Measurements from ENCODE around the gene OR2D3.

The OR2D3 gene

GRCh38 chr11:6889835-6890234 is 31.0 kb upstream of the OR2D3 start:
- H3K79me1 ChIP-seq (ENCODE audit: low read depth, low read length): no peaks in the 10 kb centered on the region
- no peak for DNase-seq (ENCODE audit: low spot score)
- no peaks in the 10 kb centered on the region for H3K4me1 ChIP-seq (ENCODE audit: control insufficient read depth in 2 of 2, insufficient read depth in 1 of 2, low read depth in 1 of 2, low read length in 2 of 2)
- H3K9ac ChIP-seq (ENCODE audit: low read depth, low read length, poor library complexity): no peak overlapping the region
- H4K8ac ChIP-seq (ENCODE audit: low read depth, low read length): no peak overlapping the region
- H2AK5ac ChIP-seq (ENCODE audit: low read depth, low read length): no peak overlapping the region
- no peaks in the 10 kb centered on the region for H3K27me3 ChIP-seq (ENCODE audit: control insufficient read depth in 3 of 3, insufficient read depth in 3 of 3, low read depth in 1 of 3, low read length in 3 of 3)
- no peak overlapping the region for H3K23ac ChIP-seq (ENCODE audit: low read depth, low read length, poor library complexity)
- H3K4me2 ChIP-seq (ENCODE audit: insufficient read depth, low read length, poor library complexity, severe bottlenecking): no peak overlapping the region
- H3K18ac ChIP-seq (ENCODE audit: low read length): no peak overlapping the region
- no peak overlapping the region for H3K27ac ChIP-seq (replicated peaks; ENCODE audit: low read length)
- H2AFZ ChIP-seq (ENCODE audit: low read length): no peak overlapping the region
- no peak overlapping the region for H3K4ac ChIP-seq (ENCODE audit: low read length)
- H2BK5ac ChIP-seq (ENCODE audit: low read length): no peak overlapping the region
- H3K4me3 ChIP-seq (ENCODE audit: low read length in 2 of 2): no peak overlapping the region
- no peak overlapping the region for H4K91ac ChIP-seq (ENCODE audit: low read depth, low read length, poor library complexity)
- no peak overlapping the region for H2BK120ac ChIP-seq (ENCODE audit: low read depth, low read length)
- H3K9me3 ChIP-seq (replicated peaks in 1 of 2; ENCODE audit: control insufficient read depth in 2 of 2, insufficient read depth in 1 of 2, low read depth in 1 of 2, low read length in 2 of 2): no peaks in the 10 kb centered on the region
- no CpG with 5 or more reads among the region's 1 CpG for WGBS, 2 donors (ENCODE audit: extremely low coverage in 2 of 2, insufficient read length in 2 of 2, insufficient replicate concordance in 1 of 2)
- H3K36me3 ChIP-seq (replicated peaks in 1 of 2; ENCODE audit: control insufficient read depth in 2 of 2, insufficient read depth in 2 of 2, low read length in 2 of 2): no peaks in the 10 kb centered on the region
- no peak overlapping the region for H2BK12ac ChIP-seq (ENCODE audit: low read length)
- no peak overlapping the region for H2BK15ac ChIP-seq (ENCODE audit: low read length)
- no peak overlapping the region for H3K14ac ChIP-seq (ENCODE audit: low read length)

DNA sequence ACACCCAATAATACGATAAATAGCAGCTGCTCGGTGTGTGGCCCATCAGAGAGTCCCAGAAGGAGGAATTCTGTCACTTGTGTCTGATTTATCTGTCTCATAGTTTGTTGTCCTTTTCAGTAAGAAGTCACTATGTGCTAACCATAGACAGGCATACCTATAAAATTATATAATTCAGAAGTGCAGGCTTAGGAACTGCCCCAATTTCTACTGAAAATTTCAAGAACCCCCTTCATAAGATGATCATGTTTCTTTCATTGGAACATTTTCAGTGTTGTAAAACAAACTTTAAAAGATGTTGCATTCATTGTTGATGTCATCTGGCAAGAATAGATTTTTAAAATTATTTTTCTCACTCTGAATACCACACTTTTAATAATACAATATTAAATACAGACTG is 28.4 kb upstream of the OR2D3 start, which contains the start of gene OR2D2:
OR2D2 (minus strand) TSS at position 101 of the 400 bp plus-strand sequence; CDS start at position 101, 0 bp downstream.
- Histone ChIP-seq H3K4me1 (ENCODE audit: control insufficient read depth in 2 of 2, insufficient read depth in 1 of 2, low read depth in 1 of 2, low read length in 2 of 2) (no peaks in the 10 kb centered on the region), H3K9me3 (replicated peaks in 1 of 2; ENCODE audit: control insufficient read depth in 2 of 2, insufficient read depth in 1 of 2, low read depth in 1 of 2, low read length in 2 of 2) (no peaks in the 10 kb centered on the region), H2BK15ac (ENCODE audit: low read length) (no peak within 1 kb of the TSS), H3K9ac (ENCODE audit: low read depth, low read length, poor library complexity) (no peak within 1 kb of the TSS), H3K4me2 (ENCODE audit: insufficient read depth, low read length, poor library complexity, severe bottlenecking) (no peak within 1 kb of the TSS), H3K4ac (ENCODE audit: low read length) (no peak within 1 kb of the TSS), H2BK120ac (ENCODE audit: low read depth, low read length) (no peak within 1 kb of the TSS), H3K23ac (ENCODE audit: low read depth, low read length, poor library complexity) (no peak within 1 kb of the TSS), H2AK5ac (ENCODE audit: low read depth, low read length) (no peak within 1 kb of the TSS), H3K4me3 (ENCODE audit: low read length in 2 of 2) (no peak within 1 kb of the TSS), H3K27ac (replicated peaks; ENCODE audit: low read length) (no peak within 1 kb of the TSS), H4K91ac (ENCODE audit: low read depth, low read length, poor library complexity) (no peak within 1 kb of the TSS), H3K18ac (ENCODE audit: low read length) (no peak within 1 kb of the TSS), H3K36me3 (replicated peaks in 1 of 2; ENCODE audit: control insufficient read depth in 2 of 2, insufficient read depth in 2 of 2, low read length in 2 of 2) (no peaks in the 10 kb centered on the region), H2BK5ac (ENCODE audit: low read length) (no peak within 1 kb of the TSS), H3K14ac (ENCODE audit: low read length) (no peak within 1 kb of the TSS), H2BK12ac (ENCODE audit: low read length) (no peak within 1 kb of the TSS), H3K79me1 (ENCODE audit: low read depth, low read length) (no peaks in the 10 kb centered on the region), H3K27me3 (ENCODE audit: control insufficient read depth in 3 of 3, insufficient read depth in 3 of 3, low read depth in 1 of 3, low read length in 3 of 3) (no peaks in the 10 kb centered on the region), H4K8ac (ENCODE audit: low read depth, low read length) (no peak within 1 kb of the TSS), H2AFZ (ENCODE audit: low read length) (no peak within 1 kb of the TSS)
- WGBS, 2 donors (ENCODE audit: extremely low coverage in 2 of 2, insufficient read length in 2 of 2, insufficient replicate concordance in 1 of 2): no CpG with 5 or more reads among the region's 2 CpGs
- no peak for DNase-seq (ENCODE audit: low spot score)

- no peak for DNase-seq (ENCODE audit: low spot score)
- Histone ChIP-seq H3K9ac (ENCODE audit: low read depth, low read length, poor library complexity) (no peak overlapping the region), H3K4me3 (ENCODE audit: low read length in 2 of 2) (no peak overlapping the region), H3K27me3 (ENCODE audit: control insufficient read depth in 3 of 3, insufficient read depth in 3 of 3, low read depth in 1 of 3, low read length in 3 of 3) (no peaks in the 10 kb centered on the region), H4K8ac (ENCODE audit: low read depth, low read length) (no peak overlapping the region), H2BK12ac (ENCODE audit: low read length) (no peak overlapping the region), H2BK5ac (ENCODE audit: low read length) (no peak overlapping the region), H4K91ac (ENCODE audit: low read depth, low read length, poor library complexity) (no peak overlapping the region), H3K4ac (ENCODE audit: low read length) (no peak overlapping the region), H3K4me2 (ENCODE audit: insufficient read depth, low read length, poor library complexity, severe bottlenecking) (no peak overlapping the region), H3K36me3 (replicated peaks in 1 of 2; ENCODE audit: control insufficient read depth in 2 of 2, insufficient read depth in 2 of 2, low read length in 2 of 2) (no peaks in the 10 kb centered on the region), H3K23ac (ENCODE audit: low read depth, low read length, poor library complexity) (no peak overlapping the region), H2BK120ac (ENCODE audit: low read depth, low read length) (no peak overlapping the region), H2AFZ (ENCODE audit: low read length) (no peak overlapping the region), H2AK5ac (ENCODE audit: low read depth, low read length) (no peak overlapping the region), H3K9me3 (replicated peaks in 1 of 2; ENCODE audit: control insufficient read depth in 2 of 2, insufficient read depth in 1 of 2, low read depth in 1 of 2, low read length in 2 of 2) (no peaks in the 10 kb centered on the region), H3K14ac (ENCODE audit: low read length) (no peak overlapping the region), H3K27ac (replicated peaks; ENCODE audit: low read length) (no peak overlapping the region), H3K79me1 (ENCODE audit: low read depth, low read length) (no peaks in the 10 kb centered on the region), H3K4me1 (ENCODE audit: control insufficient read depth in 2 of 2, insufficient read depth in 1 of 2, low read depth in 1 of 2, low read length in 2 of 2) (no peaks in the 10 kb centered on the region), H3K18ac (ENCODE audit: low read length) (no peak overlapping the region), H2BK15ac (ENCODE audit: low read length) (no peak overlapping the region)
These were observed 26.7 kb upstream of the OR2D3 start for GRCh38 chr11:6894097-6894496.

GRCh38 chr11:6895010-6895409 is 25.8 kb upstream of the OR2D3 start:
- no peak overlapping the region for H3K27ac ChIP-seq (replicated peaks; ENCODE audit: low read length)
- no peak overlapping the region for H2BK5ac ChIP-seq (ENCODE audit: low read length)
- H3K23ac ChIP-seq (ENCODE audit: low read depth, low read length, poor library complexity): no peak overlapping the region
- no peak overlapping the region for H3K4me2 ChIP-seq (ENCODE audit: insufficient read depth, low read length, poor library complexity, severe bottlenecking)
- H4K8ac ChIP-seq (ENCODE audit: low read depth, low read length): no peak overlapping the region
- H2BK12ac ChIP-seq (ENCODE audit: low read length): no peak overlapping the region
- H3K79me1 ChIP-seq (ENCODE audit: low read depth, low read length): no peaks in the 10 kb centered on the region
- no peak overlapping the region for H2BK15ac ChIP-seq (ENCODE audit: low read length)
- H2AK5ac ChIP-seq (ENCODE audit: low read depth, low read length): no peak overlapping the region
- no peak overlapping the region for H3K4me3 ChIP-seq (ENCODE audit: low read length in 2 of 2)
- H3K4me1 ChIP-seq (ENCODE audit: control insufficient read depth in 2 of 2, insufficient read depth in 1 of 2, low read depth in 1 of 2, low read length in 2 of 2): no peaks in the 10 kb centered on the region
- H3K36me3 ChIP-seq (replicated peaks in 1 of 2; ENCODE audit: control insufficient read depth in 2 of 2, insufficient read depth in 2 of 2, low read length in 2 of 2): no peaks in the 10 kb centered on the region
- H3K9me3 ChIP-seq (replicated peaks in 1 of 2; ENCODE audit: control insufficient read depth in 2 of 2, insufficient read depth in 1 of 2, low read depth in 1 of 2, low read length in 2 of 2): no peaks in the 10 kb centered on the region
- H3K14ac ChIP-seq (ENCODE audit: low read length): no peak overlapping the region
- H2AFZ ChIP-seq (ENCODE audit: low read length): no peak overlapping the region
- no peak overlapping the region for H3K4ac ChIP-seq (ENCODE audit: low read length)
- H3K18ac ChIP-seq (ENCODE audit: low read length): no peak overlapping the region
- no peak for DNase-seq (ENCODE audit: low spot score)
- no peak overlapping the region for H4K91ac ChIP-seq (ENCODE audit: low read depth, low read length, poor library complexity)
- no peaks in the 10 kb centered on the region for H3K27me3 ChIP-seq (ENCODE audit: control insufficient read depth in 3 of 3, insufficient read depth in 3 of 3, low read depth in 1 of 3, low read length in 3 of 3)
- H2BK120ac ChIP-seq (ENCODE audit: low read depth, low read length): no peak overlapping the region
- H3K9ac ChIP-seq (ENCODE audit: low read depth, low read length, poor library complexity): no peak overlapping the region
